ENCODE data around the gene CHST15. TPM values are rescaled to one million over a fixed set of nuclear protein-coding genes. Genes with fewer than 3 reads are reported as not detected.

The CHST15 gene
- total and polyA plus RNA-seq, 2 of the 8 experiments (the other 6 are each of a cell fraction or from before 2014, with no cell fraction given), result 8.8 to 9.1 TPM

- TF ChIP-seq CHD7 (IDR thresholded peaks at IDR 0.05; ENCODE audit: insufficient replicate concordance, low read length) (no peak), TAF7 (optimal IDR thresholded peaks at IDR 0.05; ENCODE audit: borderline replicate concordance, low read depth, low read length) (no peak), SIN3A (conservative IDR thresholded peaks at IDR 0.05 in 1 of 2, IDR thresholded peaks at IDR 0.05 in 1 of 2; ENCODE audit: low read depth in 1 of 2, low read length in 2 of 2) (no peak), JUND (IDR thresholded peaks at IDR 0.05; ENCODE audit: low read length) (no peak)
Observed at GRCh38 chr10:124025152-124025551, 68.2 kb downstream of the CHST15 start (continued).
